MM.1S (cell line): ENCODE measurements around the gene HVCN1.

ENCODE experiments used
- EZH2 ChIP-seq: fragments of 300-600 bp; sonication (generic); optimal IDR thresholded peaks from 2 replicates; pipeline ENCODE3; 2017; ENCODE audit warnings: low read depth, mild to moderate bottlenecking, antibody characterized with exemption, low read length, mixed read lengths
- EZH2phosphoT487 ChIP-seq: fragments of 300-600 bp; sonication (generic); IDR thresholded peaks from 2 replicates; pipeline ENCODE4 v1.6.1; 2018; ENCODE audit warnings: antibody characterized with exemption, low read length
- TF ChIP-seq, protein P1 (sequence below): fragments of 300-600 bp; sonication (generic); IDR thresholded peaks from 2 replicates; pipeline ENCODE4 v1.5.1; 2016; ENCODE audit warnings: antibody characterized with exemption, low read length, mixed read lengths

DNA sequence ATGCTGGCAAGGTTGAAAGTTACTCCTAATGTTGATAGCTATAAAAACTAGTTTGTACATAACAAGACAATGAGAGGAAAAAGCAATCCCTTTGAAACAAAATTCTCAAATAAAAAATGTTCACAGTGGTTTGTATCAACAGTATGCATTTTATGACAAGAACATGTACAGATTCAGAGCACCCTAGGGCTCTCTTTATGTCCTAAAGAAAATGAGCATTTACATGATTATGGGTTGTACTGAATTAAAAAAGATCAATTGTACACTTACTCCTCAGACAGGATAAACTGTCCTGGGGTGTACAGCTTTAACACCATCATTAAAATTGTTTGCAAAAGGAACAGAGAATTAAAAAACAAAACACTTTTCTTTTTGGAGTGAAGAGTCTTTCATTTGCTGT lies 31.6 kb upstream of the HVCN1 start:
- TF ChIP-seq, protein P1, sequence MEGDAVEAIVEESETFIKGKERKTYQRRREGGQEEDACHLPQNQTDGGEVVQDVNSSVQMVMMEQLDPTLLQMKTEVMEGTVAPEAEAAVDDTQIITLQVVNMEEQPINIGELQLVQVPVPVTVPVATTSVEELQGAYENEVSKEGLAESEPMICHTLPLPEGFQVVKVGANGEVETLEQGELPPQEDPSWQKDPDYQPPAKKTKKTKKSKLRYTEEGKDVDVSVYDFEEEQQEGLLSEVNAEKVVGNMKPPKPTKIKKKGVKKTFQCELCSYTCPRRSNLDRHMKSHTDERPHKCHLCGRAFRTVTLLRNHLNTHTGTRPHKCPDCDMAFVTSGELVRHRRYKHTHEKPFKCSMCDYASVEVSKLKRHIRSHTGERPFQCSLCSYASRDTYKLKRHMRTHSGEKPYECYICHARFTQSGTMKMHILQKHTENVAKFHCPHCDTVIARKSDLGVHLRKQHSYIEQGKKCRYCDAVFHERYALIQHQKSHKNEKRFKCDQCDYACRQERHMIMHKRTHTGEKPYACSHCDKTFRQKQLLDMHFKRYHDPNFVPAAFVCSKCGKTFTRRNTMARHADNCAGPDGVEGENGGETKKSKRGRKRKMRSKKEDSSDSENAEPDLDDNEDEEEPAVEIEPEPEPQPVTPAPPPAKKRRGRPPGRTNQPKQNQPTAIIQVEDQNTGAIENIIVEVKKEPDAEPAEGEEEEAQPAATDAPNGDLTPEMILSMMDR, result no peak
- TF ChIP-seq EZH2, result no peak
- no peak for TF ChIP-seq EZH2phosphoT487
